Adrenal gland (tissue), 12 donors: Measurements from ENCODE around the gene ACTR5. TPM values are rescaled to one million over a fixed set of nuclear protein-coding genes. Genes with fewer than 3 reads are reported as not detected.

Source experiments
- DNase-seq, 7 donors: peaks; one replicate each; pipeline ENCODE4 v3.0.0-alpha.2; 2019 to 2020
- H3K27ac ChIP-seq, 5 donors: fragments of 200-600 bp; sonication (generic) in 4 of 5; 1 replicate in 3 of 5; 2 replicates in 2 of 5; pipeline versions ENCODE4 v1.5.1 to v1.8.0; 2016 to 2020; ENCODE audit warnings: mild to moderate bottlenecking in 1 of 5
- H3K27me3 ChIP-seq: fragments of 200-600 bp; 2 replicates; pipeline ENCODE4 v1.8.0; 2021
- H3K36me3 ChIP-seq, 2 donors: fragments of 200-600 bp; replicated peaks in 1 of 2; 1 replicate in 1 of 2; 2 replicates in 1 of 2; pipeline versions ENCODE4 v1.5.1 to v1.8.0; 2018 to 2022
- H3K4me1 ChIP-seq, 2 donors: fragments of 200-600 bp; replicated peaks in 1 of 2; 1 replicate in 1 of 2; 2 replicates in 1 of 2; pipeline versions ENCODE4 v1.5.1 to v1.8.0; 2018 to 2021
- H3K4me3 ChIP-seq, 4 donors: fragments of 200-600 bp; sonication (generic) in 3 of 4; one replicate each; pipeline ENCODE4 v1.5.1; 2016 to 2018
- H3K9me3 ChIP-seq, 3 donors: fragments of 200-600 bp; sonication (generic) in 1 of 3; replicated peaks in 1 of 3; 1 replicate in 2 of 3; 2 replicates in 1 of 3; pipeline versions ENCODE4 v1.5.1 to v1.8.0; 2016 to 2021
- CTCF ChIP-seq, 6 experiments: fragments of 450-650 bp in 4 of 6; fragments of 200-600 bp in 2 of 6; sonication (generic) in 1 of 6; IDR thresholded peaks; 1 replicate in 5 of 6; 2 replicates in 1 of 6; pipeline versions ENCODE4 v1.5.1 to v1.8.0; 2016 to 2021; ENCODE audit warnings: antibody characterized with exemption in 6 of 6, mild to moderate bottlenecking in 2 of 6, moderate library complexity in 1 of 6
- POLR2A ChIP-seq, 2 donors: fragments of 450-650 bp; IDR thresholded peaks; one replicate each; pipeline ENCODE4 v1.6.1; 2017; ENCODE audit warnings: antibody characterized with exemption in 2 of 2, mild to moderate bottlenecking in 2 of 2, moderate library complexity in 1 of 2
- WGBS, 4 donors: extraction: QIAGEN DNeasy Blood & Tissue Kit in 2 of 4; methylation state at CpG; one replicate each; pipeline versions ENCODE4 v1.1.5 to v1.1.7; 2013 to 2017; 5-methylcytosine and 5-hydroxymethylcytosine counted together
- intact Hi-C, 2 donors: fragments of 100-400 bp; cut with DNase I; formaldehyde crosslinking; loops; one replicate each; pipeline versions ENCODE4 v1.14.1 to v1.15.0; 2022 to 2023
- polyA plus RNA-seq, 3 donors: library from polyadenylated mRNA; stranded (reverse); fragments of 200-250 nt in 2 of 3; fragments of 350-450 nt in 1 of 3; fragmentation: Illumina TruSeq in 1 of 3; extraction: RNeasy Lipid Tissue Mini Kit (QIAGEN cat#74804) in 1 of 3; gene quantifications; one replicate each; pipeline ENCODE4 v1.2.3, GENCODE V29; 2013 to 2014
- total RNA-seq, 9 donors: library from RNA; depleted of rRNA in 4 of 9; stranded (reverse); fragments of >200 nt in 4 of 9; fragments of 120-200 nt in 1 of 9; fragmentation: NEBNext Ultra II Directional in 1 of 9; extraction: Animal tissue kit (Norgen Biotek cat#: 25700) in 1 of 9; gene quantifications; one replicate each; pipeline versions ENCODE4 v1.1.0 to v1.2.4, GENCODE V29; 2013 to 2023
- donor health status: healthy with polysubstance abuse.
- donor health status: Bipolar disorder and iron deficiency.
- donor health status: DM: yes; HTN: yes; CAD: no.
- donor health status: DM: no; HTN: no; CAD: no.
- donor health status: DM: no; HTN: no; CAD: no.
- donor health status: DM: yes; HTN: yes; CAD: no.

The ACTR5 gene
- total and polyA plus RNA-seq, 12 donors = 5.5 to 10.5 (median 6.8) TPM

GRCh38 chr20:38769376-38770295, 21.4 kb downstream of the ACTR5 start:
- intact Hi-C loops = no loop called here
- no peak overlapping the region for H3K4me3 ChIP-seq
- H3K27ac ChIP-seq = no peak overlapping the region
- TF ChIP-seq CTCF (IDR thresholded peaks at IDR 0.05) (no peak), POLR2A (IDR thresholded peaks at IDR 0.05) (no peak)
- peaks cover 17 to 20% of the 10 kb centered on the region in 2 donors for H3K4me1 ChIP-seq
- no peaks in the 10 kb centered on the region for H3K9me3 ChIP-seq
- DNase-seq = no peak
- WGBS, 4 donors = 85 to 96% (median 93%) methylated on average over 13 of the region's 13 CpGs
- H3K36me3 ChIP-seq = peaks cover 0 to 51% of the 10 kb centered on the region in 2 donors
- no peaks in the 10 kb centered on the region for H3K27me3 ChIP-seq

DNA sequence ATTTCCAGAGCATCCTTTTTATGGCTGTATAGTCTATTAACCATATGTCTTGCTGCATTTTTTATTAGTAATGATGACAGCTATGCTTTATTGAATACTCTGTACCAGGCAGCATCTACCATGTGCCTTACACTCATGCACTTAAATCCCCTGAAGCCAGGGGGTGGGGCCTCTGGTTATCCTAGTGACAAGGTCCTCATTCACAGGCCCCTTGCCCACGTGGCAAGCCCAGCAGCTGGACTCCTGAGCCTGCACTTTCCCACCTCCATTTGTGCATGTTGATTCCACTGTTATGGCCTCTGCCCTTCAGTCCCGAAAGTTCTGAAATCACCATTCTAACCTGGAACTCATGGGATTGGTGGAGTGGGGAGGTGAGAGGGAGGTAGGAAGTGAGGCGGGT, 22.3 kb downstream of the ACTR5 start:
- H3K9me3 ChIP-seq = no peaks in the 10 kb centered on the region
- H3K4me1 ChIP-seq = peaks cover 8 to 11% of the 10 kb centered on the region in 2 donors
- WGBS, 4 donors = 72 to 100% (median 92%) methylated on average over 3 of the region's 3 CpGs
- TF ChIP-seq CTCF (IDR thresholded peaks at IDR 0.05) = no peak
- no peak for TF ChIP-seq POLR2A (IDR thresholded peaks at IDR 0.05)
- H3K27ac ChIP-seq = no peak overlapping the region
- H3K4me3 ChIP-seq = no peak overlapping the region
- intact Hi-C loops = no loop called here
- peaks cover 0 to 48% of the 10 kb centered on the region in 2 donors for H3K36me3 ChIP-seq
- no peaks in the 10 kb centered on the region for H3K27me3 ChIP-seq
- DNase-seq = no peak

DNA sequence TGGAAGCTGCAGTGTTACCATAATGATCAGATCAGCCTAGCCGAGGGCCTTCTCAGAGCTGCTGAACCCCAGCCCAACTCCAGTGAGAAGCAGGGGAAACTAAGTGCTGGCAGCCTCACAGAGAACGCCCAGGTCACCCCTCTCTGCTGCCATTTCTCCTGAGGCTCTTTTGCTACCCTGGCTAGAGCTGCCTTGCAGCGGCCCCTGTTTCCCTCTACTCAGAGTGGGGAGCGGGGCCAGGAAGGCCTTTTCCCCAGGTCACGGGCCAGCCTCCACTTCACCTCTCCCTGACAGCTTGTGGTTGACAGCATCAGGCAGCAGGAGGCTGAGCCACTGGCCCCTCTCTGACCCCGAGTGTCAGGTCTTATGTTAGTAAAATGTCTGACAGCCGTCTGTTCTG, 22.7 kb downstream of the ACTR5 start:
- H3K4me1 ChIP-seq = peaks cover 4 to 6% of the 10 kb centered on the region in 2 donors
- H3K27ac ChIP-seq = no peak overlapping the region
- peaks cover 0 to 45% of the 10 kb centered on the region in 2 donors for H3K36me3 ChIP-seq
- TF ChIP-seq CTCF (IDR thresholded peaks at IDR 0.05) (no peak), POLR2A (IDR thresholded peaks at IDR 0.05) (no peak)
- no peaks in the 10 kb centered on the region for H3K9me3 ChIP-seq
- intact Hi-C loops = no loop called here
- H3K4me3 ChIP-seq = no peak overlapping the region
- no peak for DNase-seq
- 81 to 96% (median 86%) methylated on average over 6 to 7 of the region's 7 CpGs for WGBS, 4 donors
- no peaks in the 10 kb centered on the region for H3K27me3 ChIP-seq

DNA sequence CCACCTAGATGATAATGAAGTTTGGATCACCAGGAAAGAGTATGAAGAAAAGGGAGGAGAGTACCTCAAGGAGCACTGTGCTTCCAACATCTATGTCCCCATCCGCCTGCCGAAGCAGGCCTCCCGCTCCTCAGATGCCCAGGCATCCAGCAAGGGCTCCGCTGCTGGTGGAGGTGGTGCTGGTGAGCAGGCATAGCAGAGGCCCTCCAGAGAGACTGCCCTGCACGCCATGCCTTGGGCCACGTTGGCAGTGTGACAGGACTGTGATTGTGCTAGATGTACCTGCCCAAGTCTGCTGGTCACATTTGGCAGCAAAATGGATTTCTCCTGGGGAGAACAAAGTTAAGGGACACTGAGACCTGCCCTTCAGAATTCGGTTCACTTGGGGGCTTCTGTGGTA, 23.4 kb downstream of the ACTR5 start:
- no peaks in the 10 kb centered on the region for H3K27me3 ChIP-seq
- 95 to 100% (median 98%) methylated on average over 5 to 7 of the region's 7 CpGs for WGBS, 4 donors
- H3K27ac ChIP-seq = no peak overlapping the region
- H3K36me3 ChIP-seq = peaks cover 0 to 45% of the 10 kb centered on the region in 2 donors
- H3K4me1 ChIP-seq = no peaks in the 10 kb centered on the region
- no peak for TF ChIP-seq POLR2A (IDR thresholded peaks at IDR 0.05)
- TF ChIP-seq CTCF (IDR thresholded peaks at IDR 0.05) = no peak
- intact Hi-C loops = no loop called here
- H3K4me3 ChIP-seq = no peak overlapping the region
- H3K9me3 ChIP-seq = no peaks in the 10 kb centered on the region
- no peak for DNase-seq
